Endothelial cell of umbilical vein (primary cell): ENCODE data around the gene MCRIP1.

Experiments
- MAX ChIP-seq: IDR thresholded peaks from 2 replicates; pipeline ENCODE4 v1.6.1; 2011; ENCODE audit not compliant: insufficient read depth, insufficient read length
- TF ChIP-seq, protein P1 (sequence below), 2 donors: IDR thresholded peaks; 1 replicate in 1 of 2; 2 replicates in 1 of 2; pipeline ENCODE4 v1.5.1; 2011; ENCODE audit warnings: low read length in 2 of 2, mild to moderate bottlenecking in 2 of 2, moderate library complexity in 2 of 2, control low read depth in 1 of 2, inconsistent platforms in 1 of 2, low read depth in 1 of 2; ENCODE audit not compliant: insufficient read depth in 1 of 2; ENCODE audit errors: extremely low read depth in 1 of 2

DNA sequence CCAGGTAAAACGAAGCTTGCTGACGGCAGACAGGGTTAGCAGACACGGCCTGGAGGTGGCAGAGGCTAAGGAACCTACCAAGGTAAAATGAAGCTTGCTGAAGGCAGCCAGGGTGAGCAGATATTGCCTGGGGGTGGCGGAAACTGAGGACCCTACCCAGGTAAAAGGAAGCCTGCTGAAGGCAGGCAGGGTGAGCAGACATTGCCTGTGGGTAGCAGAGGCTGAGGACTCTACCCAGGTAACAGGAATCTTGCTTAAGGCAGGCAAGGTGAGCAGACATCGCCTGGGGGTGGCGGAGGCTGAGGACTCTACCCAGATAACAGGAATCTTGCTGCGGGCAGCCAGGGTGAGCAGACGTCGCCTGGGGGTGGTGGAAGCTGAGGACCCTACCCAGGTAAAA, 31.8 kb downstream of the MCRIP1 start:
- TF ChIP-seq, protein P1, sequence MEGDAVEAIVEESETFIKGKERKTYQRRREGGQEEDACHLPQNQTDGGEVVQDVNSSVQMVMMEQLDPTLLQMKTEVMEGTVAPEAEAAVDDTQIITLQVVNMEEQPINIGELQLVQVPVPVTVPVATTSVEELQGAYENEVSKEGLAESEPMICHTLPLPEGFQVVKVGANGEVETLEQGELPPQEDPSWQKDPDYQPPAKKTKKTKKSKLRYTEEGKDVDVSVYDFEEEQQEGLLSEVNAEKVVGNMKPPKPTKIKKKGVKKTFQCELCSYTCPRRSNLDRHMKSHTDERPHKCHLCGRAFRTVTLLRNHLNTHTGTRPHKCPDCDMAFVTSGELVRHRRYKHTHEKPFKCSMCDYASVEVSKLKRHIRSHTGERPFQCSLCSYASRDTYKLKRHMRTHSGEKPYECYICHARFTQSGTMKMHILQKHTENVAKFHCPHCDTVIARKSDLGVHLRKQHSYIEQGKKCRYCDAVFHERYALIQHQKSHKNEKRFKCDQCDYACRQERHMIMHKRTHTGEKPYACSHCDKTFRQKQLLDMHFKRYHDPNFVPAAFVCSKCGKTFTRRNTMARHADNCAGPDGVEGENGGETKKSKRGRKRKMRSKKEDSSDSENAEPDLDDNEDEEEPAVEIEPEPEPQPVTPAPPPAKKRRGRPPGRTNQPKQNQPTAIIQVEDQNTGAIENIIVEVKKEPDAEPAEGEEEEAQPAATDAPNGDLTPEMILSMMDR (IDR thresholded peaks at IDR 0.05; ENCODE audit: extremely low read depth in 1 of 2, insufficient read depth in 1 of 2, low read depth in 1 of 2, low read length in 2 of 2) = no peak
- no peak for TF ChIP-seq MAX
